GM19240 (cell line): ENCODE measurements around the gene ARFIP1.

Experiments used
- DNase-seq: peaks from one replicate; pipeline ENCODE4 v3.0.0; 2011; ENCODE audit warnings: low spot score; ENCODE audit not compliant: insufficient read length

ARFIP1 gene

DNA sequence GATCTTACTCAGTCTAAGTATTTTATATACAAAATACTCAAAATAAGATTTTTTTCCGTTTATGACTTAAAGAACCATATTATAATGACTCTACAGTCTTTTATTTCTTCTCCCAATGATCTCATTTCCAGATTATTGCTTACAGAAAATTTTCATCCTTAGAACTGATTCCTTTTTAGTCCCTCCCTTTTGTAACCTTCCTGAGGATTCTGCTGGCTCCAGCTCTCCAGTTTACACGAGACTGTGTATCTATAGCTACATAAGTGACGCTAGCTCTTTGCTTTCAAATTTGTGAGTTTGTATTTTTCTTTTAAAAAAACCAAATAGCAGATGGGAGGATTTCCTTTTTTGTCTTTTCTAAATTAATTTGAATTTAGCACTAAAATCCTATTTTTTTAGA lies 180.3 kb downstream of the ARFIP1 start:
- DNase-seq: no peak

DNA sequence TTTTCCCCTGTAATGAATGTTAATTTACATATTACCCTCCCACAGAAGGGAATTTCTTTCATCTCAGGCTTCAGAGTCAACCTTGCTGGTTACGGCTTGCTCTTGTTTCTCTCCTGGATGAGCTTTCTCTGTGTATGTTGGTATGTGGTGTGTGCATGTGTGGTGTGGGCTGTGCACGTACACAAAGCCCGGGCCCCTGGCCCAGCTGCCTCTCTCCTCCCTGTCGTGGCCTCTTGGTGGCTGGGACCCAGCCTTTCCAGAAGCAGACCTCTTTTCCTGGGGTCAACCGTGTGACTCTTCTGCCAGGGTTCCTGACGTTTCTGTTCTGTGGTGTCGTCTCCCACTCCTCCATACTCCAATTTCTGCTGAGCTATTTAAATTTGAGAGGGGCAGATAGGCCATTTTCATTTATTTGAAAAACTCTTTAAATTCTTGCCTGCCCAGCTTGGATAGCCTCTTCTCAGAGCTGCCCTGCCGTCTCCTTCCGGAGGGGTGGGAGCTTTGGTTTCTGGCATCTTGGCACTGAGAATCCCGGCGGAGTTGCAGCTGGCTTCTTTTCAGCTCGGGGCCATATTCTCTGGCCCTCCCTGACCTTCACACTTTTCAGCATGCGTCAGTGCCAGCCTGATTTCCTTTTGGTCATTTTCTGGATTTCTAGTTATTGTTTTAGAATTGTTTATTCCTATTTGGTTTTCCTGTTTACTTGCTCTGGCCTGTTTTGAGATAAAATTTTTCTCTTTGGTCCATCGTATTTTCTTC lies 181.4 kb downstream of the ARFIP1 start:
- DNase-seq: no peak

DNA sequence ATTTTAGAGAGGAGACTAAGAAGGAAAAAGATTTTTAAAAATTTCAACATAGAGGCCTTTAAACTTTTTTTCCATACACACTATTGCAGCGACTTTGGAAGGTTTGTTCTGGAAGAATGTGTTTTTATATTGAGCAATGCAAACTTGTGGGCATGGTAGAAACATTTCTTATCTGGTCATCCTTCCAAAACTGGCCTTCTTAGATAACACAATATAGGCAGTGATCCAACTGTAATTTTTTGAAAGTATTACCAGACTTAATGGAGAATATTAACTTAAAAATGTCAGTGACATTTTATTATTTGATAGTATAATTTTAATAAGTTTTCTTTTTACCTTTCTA lies 182.0 kb downstream of the ARFIP1 start:
- no peak for DNase-seq
